Skeletal muscle satellite cell (primary cell): Measurements from ENCODE around the gene PLEKHG7.
"Not testable (repeated sequence)": the region's sequence is repeated elsewhere in the genome, so short reads cannot be mapped to it uniquely, and the experiment has no call there.

Experiments used
- H3K27me3 ChIP-seq: 2 replicates; pipeline ENCODE4 v1.7.0; 2013; ENCODE audit warnings: low read length; ENCODE audit not compliant: control insufficient read depth, insufficient read depth
- H3K36me3 ChIP-seq: 2 replicates; pipeline ENCODE4 v1.7.0; 2013; ENCODE audit warnings: mild to moderate bottlenecking, control low read depth, low read length; ENCODE audit not compliant: insufficient read depth
- H3K4me1 ChIP-seq: 2 replicates; pipeline ENCODE4 v1.7.0; 2013; ENCODE audit warnings: low read length; ENCODE audit not compliant: control insufficient read depth, insufficient read depth
- H3K4me2 ChIP-seq: 2 replicates; pipeline ENCODE4 v1.7.0; 2013; ENCODE audit warnings: mild to moderate bottlenecking, low read length
- H3K4me3 ChIP-seq: 2 replicates; pipeline ENCODE4 v1.7.0; 2013; ENCODE audit warnings: low read length
- H3K9ac ChIP-seq: 2 replicates; pipeline ENCODE4 v1.7.0; 2013; ENCODE audit warnings: mild to moderate bottlenecking, low read depth, low read length, moderate library complexity
- H3K9me3 ChIP-seq: replicated peaks from 2 replicates; pipeline ENCODE4 v1.7.0; 2013; ENCODE audit warnings: mild to moderate bottlenecking, control low read depth, low read length

Gene PLEKHG7

GRCh38 chr12:92779902-92780301 is 77.1 kb downstream of the PLEKHG7 start:
- Histone ChIP-seq H3K4me2 (no peak overlapping the region), H3K27me3 (no peaks in the 10 kb centered on the region), H3K9me3 (no peaks in the 10 kb centered on the region), H3K36me3 (peaks cover 36% of the 10 kb centered on the region), H3K4me3 (no peak overlapping the region), H3K4me1 (no peaks in the 10 kb centered on the region), H3K9ac (no peak overlapping the region)

- H3K9ac ChIP-seq = no peak overlapping the region
- H3K9me3 ChIP-seq = no peaks in the 10 kb centered on the region
- no peaks in the 10 kb centered on the region for H3K4me1 ChIP-seq
- H3K36me3 ChIP-seq = peaks cover 20% of the 10 kb centered on the region
- no peak overlapping the region for H3K4me3 ChIP-seq
- H3K4me2 ChIP-seq = no peak overlapping the region
- H3K27me3 ChIP-seq = no peaks in the 10 kb centered on the region
Measured at GRCh38 chr12:92784356-92784755, 81.6 kb downstream of the PLEKHG7 start.

GRCh38 chr12:92784797-92785562 is 82.2 kb downstream of the PLEKHG7 start:
- Histone ChIP-seq H3K36me3 (peaks cover 19% of the 10 kb centered on the region), H3K27me3 (no peaks in the 10 kb centered on the region), H3K4me3 (no peak overlapping the region), H3K9ac (no peak overlapping the region), H3K9me3 (no peaks in the 10 kb centered on the region), H3K4me1 (no peaks in the 10 kb centered on the region), H3K4me2 (no peak overlapping the region)

GRCh38 chr12:92785563-92785950 is 82.8 kb downstream of the PLEKHG7 start:
- Histone ChIP-seq H3K4me2 (no peak overlapping the region), H3K4me1 (no peaks in the 10 kb centered on the region), H3K4me3 (no peak overlapping the region), H3K9me3 (no peaks in the 10 kb centered on the region), H3K36me3 (peaks cover 19% of the 10 kb centered on the region), H3K9ac (no peak overlapping the region), H3K27me3 (no peaks in the 10 kb centered on the region)

- peaks cover 19% of the 10 kb centered on the region for H3K36me3 ChIP-seq
- H3K27me3 ChIP-seq = no peaks in the 10 kb centered on the region
- H3K9me3 ChIP-seq = no peaks in the 10 kb centered on the region
- H3K4me1 ChIP-seq = no peaks in the 10 kb centered on the region
- no peak overlapping the region for H3K9ac ChIP-seq
- no peak overlapping the region for H3K4me2 ChIP-seq
- H3K4me3 ChIP-seq = no peak overlapping the region
Measured at GRCh38 chr12:92786045-92786444, 83.3 kb downstream of the PLEKHG7 start.

- H3K4me2 ChIP-seq, H3K9me3 ChIP-seq, H3K9ac ChIP-seq, H3K4me3 ChIP-seq, H3K4me1 ChIP-seq, H3K27me3 ChIP-seq: not testable (repeated sequence)
- H3K36me3 ChIP-seq = peaks cover 21% of the 10 kb centered on the region
Measured at GRCh38 chr12:92794356-92794755, 91.6 kb downstream of the PLEKHG7 start.

- Histone ChIP-seq H3K36me3 (peaks cover 19% of the 10 kb centered on the region), H3K4me1 (peaks cover 5% of the 10 kb centered on the region), H3K9me3 (no peaks in the 10 kb centered on the region), H3K9ac (no peak overlapping the region), H3K4me2 (no peak overlapping the region), H3K27me3 (no peaks in the 10 kb centered on the region), H3K4me3 (no peak overlapping the region)
Measured at GRCh38 chr12:92794814-92795213, 92.0 kb downstream of the PLEKHG7 start.

GRCh38 chr12:92796650-92797049 is 93.9 kb downstream of the PLEKHG7 start:
- peaks cover 34% of the 10 kb centered on the region for H3K36me3 ChIP-seq
- no peaks in the 10 kb centered on the region for H3K27me3 ChIP-seq
- H3K4me3 ChIP-seq = no peak overlapping the region
- peaks cover 5% of the 10 kb centered on the region for H3K4me1 ChIP-seq
- H3K4me2 ChIP-seq = no peak overlapping the region
- no peak overlapping the region for H3K9ac ChIP-seq
- H3K9me3 ChIP-seq = no peaks in the 10 kb centered on the region

- Histone ChIP-seq H3K36me3 (peaks cover 45% of the 10 kb centered on the region), H3K27me3 (no peaks in the 10 kb centered on the region), H3K4me1 (no peaks in the 10 kb centered on the region), H3K4me2 (no peak overlapping the region), H3K4me3 (no peak overlapping the region), H3K9ac (no peak overlapping the region), H3K9me3 (no peaks in the 10 kb centered on the region)
Measured at GRCh38 chr12:92802906-92803305, 100.1 kb downstream of the PLEKHG7 start.

GRCh38 chr12:92803903-92804302 is 101.1 kb downstream of the PLEKHG7 start:
- Histone ChIP-seq H3K4me3 (no peak overlapping the region), H3K36me3 (peaks cover 45% of the 10 kb centered on the region), H3K9me3 (no peaks in the 10 kb centered on the region), H3K9ac (no peak overlapping the region), H3K27me3 (no peaks in the 10 kb centered on the region), H3K4me1 (no peaks in the 10 kb centered on the region), H3K4me2 (no peak overlapping the region)

GRCh38 chr12:92810370-92810769 is 107.6 kb downstream of the PLEKHG7 start:
- Histone ChIP-seq H3K27me3 (no peaks in the 10 kb centered on the region), H3K4me2 (no peak overlapping the region), H3K4me1 (no peaks in the 10 kb centered on the region), H3K4me3 (no peak overlapping the region), H3K9ac (no peak overlapping the region), H3K36me3 (peaks cover 20% of the 10 kb centered on the region), H3K9me3 (no peaks in the 10 kb centered on the region)

GRCh38 chr12:92814584-92814983 is 111.8 kb downstream of the PLEKHG7 start:
- Histone ChIP-seq H3K36me3 (peaks cover 24% of the 10 kb centered on the region), H3K27me3 (no peaks in the 10 kb centered on the region), H3K9me3 (no peaks in the 10 kb centered on the region), H3K9ac (no peak overlapping the region), H3K4me3 (no peak overlapping the region), H3K4me1 (no peaks in the 10 kb centered on the region), H3K4me2 (no peak overlapping the region)
